ENCODE data around the gene SFMBT1. TPM values are rescaled to one million over a fixed set of nuclear protein-coding genes. Genes with fewer than 3 reads are reported as not detected.

The SFMBT1 gene
- total and polyA plus RNA-seq, 9 donors, result 5.0 to 8.4 (median 6.7) TPM

- Histone ChIP-seq H3K4me3 (ENCODE audit: low read length) (no peak overlapping the region), H3K9me3 (replicated peaks; ENCODE audit: control insufficient read depth, low read depth, low read length) (no peaks in the 10 kb centered on the region), H3K36me3 (ENCODE audit: control insufficient read depth, insufficient read depth, low read length) (peaks cover 20% of the 10 kb centered on the region), H3K27ac (ENCODE audit: low read length) (no peak overlapping the region), H3K4me1 (ENCODE audit: control insufficient read depth, insufficient read depth, low read length) (peaks cover 6% of the 10 kb centered on the region), H3K27me3 (ENCODE audit: control insufficient read depth, insufficient read depth, low read length) (no peaks in the 10 kb centered on the region)
- no CpG with 5 or more reads among the region's 5 CpGs for WGBS (ENCODE audit: insufficient coverage)
- DNase-seq, result no peak
These were observed 155.1 kb downstream of the SFMBT1 start for GRCh38 chr3:52890735-52891134.

GRCh38 chr3:52889901-52890300 lies 156.0 kb downstream of the SFMBT1 start:
- H3K4me1 ChIP-seq (ENCODE audit: control insufficient read depth, insufficient read depth, low read length), result peaks cover 6% of the 10 kb centered on the region
- H3K4me3 ChIP-seq (ENCODE audit: low read length), result no peak overlapping the region
- H3K27me3 ChIP-seq (ENCODE audit: control insufficient read depth, insufficient read depth, low read length), result no peaks in the 10 kb centered on the region
- peaks cover 16% of the 10 kb centered on the region for H3K36me3 ChIP-seq (ENCODE audit: control insufficient read depth, insufficient read depth, low read length)
- WGBS (ENCODE audit: insufficient coverage), result 88% methylated on average over 8 of the region's 8 CpGs
- H3K9me3 ChIP-seq (replicated peaks; ENCODE audit: control insufficient read depth, low read depth, low read length), result no peaks in the 10 kb centered on the region
- no peak overlapping the region for H3K27ac ChIP-seq (ENCODE audit: low read length)
- DNase-seq, result no peak

- 95% methylated on average over 3 of the region's 4 CpGs for WGBS (ENCODE audit: insufficient coverage)
- Histone ChIP-seq H3K27ac (ENCODE audit: low read length) (no peak overlapping the region), H3K4me1 (ENCODE audit: control insufficient read depth, insufficient read depth, low read length) (peaks cover under 1% of the 10 kb centered on the region), H3K36me3 (ENCODE audit: control insufficient read depth, insufficient read depth, low read length) (peaks cover 11% of the 10 kb centered on the region), H3K4me3 (ENCODE audit: low read length) (no peak overlapping the region), H3K27me3 (ENCODE audit: control insufficient read depth, insufficient read depth, low read length) (no peaks in the 10 kb centered on the region), H3K9me3 (replicated peaks; ENCODE audit: control insufficient read depth, low read depth, low read length) (no peaks in the 10 kb centered on the region)
- no peak for DNase-seq
These were observed 158.7 kb downstream of the SFMBT1 start for GRCh38 chr3:52887166-52887565.

- Histone ChIP-seq H3K9me3 (replicated peaks; ENCODE audit: control insufficient read depth, low read depth, low read length) (no peaks in the 10 kb centered on the region), H3K36me3 (ENCODE audit: control insufficient read depth, insufficient read depth, low read length) (peaks cover 11% of the 10 kb centered on the region), H3K4me1 (ENCODE audit: control insufficient read depth, insufficient read depth, low read length) (no peaks in the 10 kb centered on the region), H3K4me3 (ENCODE audit: low read length) (no peak overlapping the region), H3K27ac (ENCODE audit: low read length) (no peak overlapping the region), H3K27me3 (ENCODE audit: control insufficient read depth, insufficient read depth, low read length) (no peaks in the 10 kb centered on the region)
- DNase-seq, result no peak
- WGBS (ENCODE audit: insufficient coverage), result 86% methylated on average over 2 of the region's 5 CpGs
These were observed 159.7 kb downstream of the SFMBT1 start for GRCh38 chr3:52886049-52886730.

- H3K4me3 ChIP-seq (ENCODE audit: low read length), result no peak overlapping the region
- 60% methylated on average over 1 of the region's 4 CpGs for WGBS (ENCODE audit: insufficient coverage)
- H3K9me3 ChIP-seq (replicated peaks; ENCODE audit: control insufficient read depth, low read depth, low read length), result no peaks in the 10 kb centered on the region
- H3K27ac ChIP-seq (ENCODE audit: low read length), result no peak overlapping the region
- no peaks in the 10 kb centered on the region for H3K27me3 ChIP-seq (ENCODE audit: control insufficient read depth, insufficient read depth, low read length)
- H3K36me3 ChIP-seq (ENCODE audit: control insufficient read depth, insufficient read depth, low read length), result peaks cover 8% of the 10 kb centered on the region
- no peaks in the 10 kb centered on the region for H3K4me1 ChIP-seq (ENCODE audit: control insufficient read depth, insufficient read depth, low read length)
- no peak for DNase-seq
These were observed 163.5 kb downstream of the SFMBT1 start for GRCh38 chr3:52882377-52882776.

- no peak overlapping the region for H3K27ac ChIP-seq (ENCODE audit: low read length)
- DNase-seq, result no peak
- peaks cover 5% of the 10 kb centered on the region for H3K36me3 ChIP-seq (ENCODE audit: control insufficient read depth, insufficient read depth, low read length)
These were observed 164.0 kb downstream of the SFMBT1 start for GRCh38 chr3:52881871-52882270.

GRCh38 chr3:52880474-52880873 lies 165.4 kb downstream of the SFMBT1 start:
- Histone ChIP-seq H3K27me3 (ENCODE audit: control insufficient read depth, insufficient read depth, low read length) (no peaks in the 10 kb centered on the region), H3K36me3 (ENCODE audit: control insufficient read depth, insufficient read depth, low read length) (peaks cover 3% of the 10 kb centered on the region), H3K4me1 (ENCODE audit: control insufficient read depth, insufficient read depth, low read length) (no peaks in the 10 kb centered on the region), H3K9me3 (replicated peaks; ENCODE audit: control insufficient read depth, low read depth, low read length) (no peaks in the 10 kb centered on the region), H3K27ac (ENCODE audit: low read length) (no peak overlapping the region), H3K4me3 (ENCODE audit: low read length) (no peak overlapping the region)
- WGBS (ENCODE audit: insufficient coverage), result 60% methylated on average over 2 of the region's 3 CpGs
- DNase-seq, result no peak

More at GRCh38 chr3:52881871-52882270, 164.0 kb downstream of the SFMBT1 start:
- Histone ChIP-seq H3K4me3 (ENCODE audit: low read length) (no peak overlapping the region), H3K4me1 (ENCODE audit: control insufficient read depth, insufficient read depth, low read length) (no peaks in the 10 kb centered on the region), H3K27me3 (ENCODE audit: control insufficient read depth, insufficient read depth, low read length) (no peaks in the 10 kb centered on the region), H3K9me3 (replicated peaks; ENCODE audit: control insufficient read depth, low read depth, low read length) (no peaks in the 10 kb centered on the region)
- WGBS (ENCODE audit: insufficient coverage), result 63% methylated on average over 3 of the region's 4 CpGs

- no peak for DNase-seq
- Histone ChIP-seq H3K36me3 (ENCODE audit: control insufficient read depth, insufficient read depth, low read length) (peaks cover 3% of the 10 kb centered on the region), H3K27me3 (ENCODE audit: control insufficient read depth, insufficient read depth, low read length) (no peaks in the 10 kb centered on the region), H3K4me1 (ENCODE audit: control insufficient read depth, insufficient read depth, low read length) (no peaks in the 10 kb centered on the region), H3K4me3 (ENCODE audit: low read length) (no peak overlapping the region), H3K27ac (ENCODE audit: low read length) (no peak overlapping the region), H3K9me3 (replicated peaks; ENCODE audit: control insufficient read depth, low read depth, low read length) (no peaks in the 10 kb centered on the region)
- 75% methylated on average over 1 of the region's 5 CpGs for WGBS (ENCODE audit: insufficient coverage)
These were observed 165.8 kb downstream of the SFMBT1 start for GRCh38 chr3:52880047-52880446.

- no peak overlapping the region for H3K27ac ChIP-seq (ENCODE audit: low read length)
- no peaks in the 10 kb centered on the region for H3K27me3 ChIP-seq (ENCODE audit: control insufficient read depth, insufficient read depth, low read length)
- no CpG with 5 or more reads among the region's 4 CpGs for WGBS (ENCODE audit: insufficient coverage)
- H3K4me3 ChIP-seq (ENCODE audit: low read length), result no peak overlapping the region
- H3K9me3 ChIP-seq (replicated peaks; ENCODE audit: control insufficient read depth, low read depth, low read length), result no peaks in the 10 kb centered on the region
- peaks cover 3% of the 10 kb centered on the region for H3K36me3 ChIP-seq (ENCODE audit: control insufficient read depth, insufficient read depth, low read length)
- no peak for DNase-seq
- no peaks in the 10 kb centered on the region for H3K4me1 ChIP-seq (ENCODE audit: control insufficient read depth, insufficient read depth, low read length)
These were observed 166.3 kb downstream of the SFMBT1 start for GRCh38 chr3:52879581-52879980.

GRCh38 chr3:52879090-52879489 lies 166.8 kb downstream of the SFMBT1 start:
- H3K4me3 ChIP-seq (ENCODE audit: low read length), result no peak overlapping the region
- DNase-seq, result no peak
- H3K27me3 ChIP-seq (ENCODE audit: control insufficient read depth, insufficient read depth, low read length), result no peaks in the 10 kb centered on the region
- no peaks in the 10 kb centered on the region for H3K4me1 ChIP-seq (ENCODE audit: control insufficient read depth, insufficient read depth, low read length)
- WGBS (ENCODE audit: insufficient coverage), result 87% methylated on average over 3 of the region's 4 CpGs
- H3K9me3 ChIP-seq (replicated peaks; ENCODE audit: control insufficient read depth, low read depth, low read length), result no peaks in the 10 kb centered on the region
- no peak overlapping the region for H3K27ac ChIP-seq (ENCODE audit: low read length)
- peaks cover 3% of the 10 kb centered on the region for H3K36me3 ChIP-seq (ENCODE audit: control insufficient read depth, insufficient read depth, low read length)

- Histone ChIP-seq H3K9me3 (replicated peaks; ENCODE audit: control insufficient read depth, low read depth, low read length) (no peaks in the 10 kb centered on the region), H3K36me3 (ENCODE audit: control insufficient read depth, insufficient read depth, low read length) (peaks cover 3% of the 10 kb centered on the region), H3K4me3 (ENCODE audit: low read length) (no peak overlapping the region), H3K4me1 (ENCODE audit: control insufficient read depth, insufficient read depth, low read length) (no peaks in the 10 kb centered on the region), H3K27ac (ENCODE audit: low read length) (no peak overlapping the region), H3K27me3 (ENCODE audit: control insufficient read depth, insufficient read depth, low read length) (no peaks in the 10 kb centered on the region)
- no peak for DNase-seq
- WGBS (ENCODE audit: insufficient coverage), result 80% methylated on average over 1 of the region's 3 CpGs
These were observed 168.8 kb downstream of the SFMBT1 start for GRCh38 chr3:52877085-52877484.

Measured in muscle of leg (tissue), 11 donors.